Heart left ventricle (tissue), 16 donors: ENCODE measurements around the gene SCPEP1. TPM values are rescaled to one million over a fixed set of nuclear protein-coding genes. Genes with fewer than 3 reads are reported as not detected.

ENCODE experiments used
- ATAC-seq, 4 donors: fragments of 200-7000 bp; cut with Tn5 transposase; one replicate each; pipeline ENCODE4 v1.9.1; 2020 to 2022; ENCODE audit warnings: moderate library complexity in 4 of 4, mild to moderate bottlenecking in 3 of 4, moderate number of reproducible peaks in 1 of 4
- DNase-seq, 5 donors: peaks; one replicate each; pipeline ENCODE4 v3.0.0-alpha.2; 2020
- H3K27ac ChIP-seq, 12 donors: fragments of 200-600 bp; sonication (generic) in 4 of 12; one replicate each; pipeline versions ENCODE4 v1.5.0 to v1.8.0; 2016 to 2022; ENCODE audit warnings: mild to moderate bottlenecking in 2 of 12
- H3K27me3 ChIP-seq, 9 donors: fragments of 200-600 bp; sonication (generic) in 2 of 9; one replicate each; pipeline versions ENCODE4 v1.5.1 to v1.8.0; 2016 to 2022; ENCODE audit warnings: mild to moderate bottlenecking in 3 of 9
- H3K36me3 ChIP-seq, 9 donors: fragments of 200-600 bp; sonication (generic) in 2 of 9; one replicate each; pipeline versions ENCODE4 v1.5.0 to v1.8.0; 2018 to 2022; ENCODE audit warnings: mild to moderate bottlenecking in 2 of 9
- H3K4me1 ChIP-seq, 12 donors: fragments of 200-600 bp; sonication (generic) in 4 of 12; one replicate each; pipeline versions ENCODE4 v1.5.0 to v1.8.0; 2016 to 2022; ENCODE audit warnings: mild to moderate bottlenecking in 3 of 12
- H3K4me3 ChIP-seq, 12 donors: fragments of 200-600 bp; sonication (generic) in 4 of 12; one replicate each; pipeline versions ENCODE4 v1.5.0 to v1.8.0; 2017 to 2022; ENCODE audit warnings: mild to moderate bottlenecking in 9 of 12, moderate library complexity in 4 of 12
- H3K9me3 ChIP-seq, 12 donors: fragments of 200-600 bp; sonication (generic) in 4 of 12; one replicate each; pipeline versions ENCODE4 v1.5.0 to v1.8.0; 2016 to 2022; ENCODE audit warnings: mild to moderate bottlenecking in 1 of 12
- CTCF ChIP-seq, 12 donors: fragments of 200-600 bp; sonication (generic) in 4 of 12; IDR thresholded peaks; one replicate each; pipeline versions ENCODE4 v1.5.0 to v1.8.0; 2018 to 2022; ENCODE audit warnings: antibody characterized with exemption in 12 of 12, mild to moderate bottlenecking in 5 of 12
- POLR2A ChIP-seq, 2 donors: fragments of 450-650 bp; IDR thresholded peaks; one replicate each; pipeline ENCODE4 v1.6.1; 2017; ENCODE audit warnings: antibody characterized with exemption in 2 of 2, mild to moderate bottlenecking in 2 of 2, moderate library complexity in 2 of 2
- WGBS, 4 donors: extraction: QIAGEN DNeasy Blood & Tissue Kit in 2 of 4; methylation state at CpG; one replicate each; pipeline versions ENCODE4 v1.1.5 to v1.1.7; 2013 to 2018; 5-methylcytosine and 5-hydroxymethylcytosine counted together
- intact Hi-C, 10 donors: fragments of 100-400 bp; cut with DNase I; formaldehyde crosslinking; loops; one replicate each; pipeline versions ENCODE4 v1.11.1 to v1.14.2; 2022
- polyA plus RNA-seq, 2 donors: library from polyadenylated mRNA; stranded (reverse); fragments of 200-250 nt; gene quantifications; one replicate each; pipeline ENCODE4 v1.2.3, GENCODE V29; 2013
- total RNA-seq, 9 donors: library from RNA; depleted of rRNA in 2 of 9; stranded (reverse); fragments of >200 nt in 2 of 9; fragmentation: NEBNext Ultra II Directional in 3 of 9; extraction: Animal tissue kit (Norgen Biotek cat#: 25700) in 3 of 9; gene quantifications; one replicate each; pipeline versions ENCODE4 v1.1.0 to v1.2.4, GENCODE V29; 2016 to 2023
- donor health status: ischemic (EF 13 %, LVEDD 7.1; RV severe dilation, severe dysfunction).
- donor health status: healthy with polysubstance abuse.
- donor health status: DM: no; HTN: yes; CAD: no.
- donor health status: DM: no; HTN: no; CAD: no.
- donor health status: ischemic (EF 25% LVEDD 6.9; RV normal size, moderate dysfunction).
- donor health status: ischemic (EF 25% LVEDD 5.7; RV mildly dilated, moderate dysfunction).
- donor health status: healthy.
- donor health status: DM: yes; HTN: yes; CAD: no.
- donor health status: ischemic (EF 35%, LVEDD 5.7; RV mildly dilated, moderate dysfunction).
- donor health status: nonischemic (EF 11% LVEDD 7.7; RV severe dilation, severe dysfunction).
- donor health status: DM: yes; HTN: yes; CAD: no.
- donor health status: PGD.
- donor health status: ischemic (EF 29% LVEDD 5.4; RV normal size, mild dysfunction).
- donor health status: nonischemic (EF 23%, LVEDD 6.1; RV moderate dilation, normal function).

Gene SCPEP1
- total and polyA plus RNA-seq, 11 donors: 31.9 to 162 (median 58.0) TPM

GRCh38 chr17:57025876-57026275 lies 47.9 kb downstream of the SCPEP1 start:
- intact Hi-C loops: no loop called here
- DNase-seq: no peak
- no peaks in the 10 kb centered on the region for H3K27me3 ChIP-seq
- TF ChIP-seq CTCF (IDR thresholded peaks at IDR 0.05) (no peak), POLR2A (IDR thresholded peaks at IDR 0.05) (no peak)
- ATAC-seq: no peak
- no peaks in the 10 kb centered on the region for H3K4me1 ChIP-seq
- 60 to 72% (median 70%) methylated on average over 1 of the region's 1 CpG for WGBS, 4 donors
- H3K4me3 ChIP-seq: no peak overlapping the region
- H3K36me3 ChIP-seq: no peaks in the 10 kb centered on the region
- peaks cover 0 to 26% (median 4%) of the 10 kb centered on the region in 12 donors for H3K9me3 ChIP-seq
- no peak overlapping the region for H3K27ac ChIP-seq

- Histone ChIP-seq H3K27ac (no peak overlapping the region), H3K9me3 (peaks cover 0 to 26% (median 4%) of the 10 kb centered on the region in 12 donors), H3K4me1 (peaks cover 0 to 7% (median 2%) of the 10 kb centered on the region in 12 donors), H3K4me3 (no peak overlapping the region), H3K36me3 (no peaks in the 10 kb centered on the region), H3K27me3 (no peaks in the 10 kb centered on the region)
- DNase-seq (no peak), ATAC-seq (no peak)
- TF ChIP-seq POLR2A (IDR thresholded peaks at IDR 0.05): no peak
- TF ChIP-seq CTCF (IDR thresholded peaks at IDR 0.05): no peak
- intact Hi-C loops: no loop called here
- 79 to 100% (median 89%) methylated on average over 1 of the region's 1 CpG for WGBS, 4 donors
These were observed 49.9 kb downstream of the SCPEP1 start for GRCh38 chr17:57027852-57028251.

- DNase-seq: peak in 4 of 5 donors; percentile 39 to 68 (median 49)
These were observed 54.4 kb downstream of the SCPEP1 start for GRCh38 chr17:57032343-57032742.

GRCh38 chr17:57033296-57033695 lies 55.4 kb downstream of the SCPEP1 start:
- no peak for TF ChIP-seq POLR2A (IDR thresholded peaks at IDR 0.05)
- TF ChIP-seq CTCF (IDR thresholded peaks at IDR 0.05): no peak
- intact Hi-C loops: loop anchor here in 4 of 10 donors (1.0 to 5.0 kb wide), 4 partner anchors 52 to 74 kb away; partner anchors contain the start of gene AKAP1 (in 2 of the 4)
- WGBS, 4 donors: 13 to 18% (median 16%) methylated on average over 3 of the region's 3 CpGs
- Histone ChIP-seq H3K4me3 (no peak overlapping the region), H3K36me3 (no peaks in the 10 kb centered on the region), H3K4me1 (peaks cover 0 to 41% (median 13%) of the 10 kb centered on the region in 12 donors), H3K9me3 (peaks cover 0 to 3% (median 0%) of the 10 kb centered on the region in 12 donors), H3K27ac (peak overlapping the region; percentile 43 to 95 (median 84)), H3K27me3 (peaks cover 0 to 11% (median 0%) of the 10 kb centered on the region in 9 donors)
- DNase-seq: peak in 3 of 5 donors; percentile 44 to 49 (median 47)
- peak; percentile 64 to 90 (median 79) for ATAC-seq

More at GRCh38 chr17:57032343-57032742, 54.4 kb downstream of the SCPEP1 start:
- H3K27me3 ChIP-seq: peaks cover 0 to 11% (median 0%) of the 10 kb centered on the region in 9 donors
- WGBS, 4 donors: 40 to 61% (median 44%) methylated on average over 8 of the region's 8 CpGs
- intact Hi-C loops: loop anchor here in 3 of 10 donors (2.0 to 5.0 kb wide), 3 partner anchors 52 to 75 kb away; partner anchors contain the start of gene AKAP1 (in 1 of the 3)
- TF ChIP-seq CTCF (IDR thresholded peaks at IDR 0.05) (no peak), POLR2A (IDR thresholded peaks at IDR 0.05) (no peak)
- peaks cover 0 to 10% (median 1%) of the 10 kb centered on the region in 12 donors for H3K9me3 ChIP-seq
- H3K36me3 ChIP-seq: no peaks in the 10 kb centered on the region
- peak; percentile 56 to 79 (median 70) for ATAC-seq
- peaks cover 0 to 41% (median 13%) of the 10 kb centered on the region in 12 donors for H3K4me1 ChIP-seq
- peak overlapping the region; percentile 43 to 95 (median 84) for H3K27ac ChIP-seq
- no peak overlapping the region for H3K4me3 ChIP-seq
